ENCODE measurements around the gene PLEKHG4B.
A peak's percentile ranks its signal among the peaks of the same experiment; 100 is the strongest.
"Not testable (repeated sequence)": the region's sequence is repeated elsewhere in the genome, so short reads cannot be mapped to it uniquely, and the experiment has no call there.

Gene PLEKHG4B

GRCh38 chr5:51500-51823 is 40.5 kb upstream of the PLEKHG4B start:
- TF ChIP-seq CTCF (IDR thresholded peaks at IDR 0.05; ENCODE audit: control insufficient read depth, extremely low read depth, insufficient read depth), result no peak
- no peak overlapping the region for H3K4me3 ChIP-seq (ENCODE audit: low read depth, low read length)
- DNase-seq (ENCODE audit: low read depth), result no peak

GRCh38 chr5:53381-54174 is 38.4 kb upstream of the PLEKHG4B start:
- DNase-seq (ENCODE audit: low read depth), result no peak
- peak overlapping the region; percentile 38 for H3K4me3 ChIP-seq (ENCODE audit: low read depth, low read length)
- peak; percentile 29 for TF ChIP-seq CTCF (IDR thresholded peaks at IDR 0.05; ENCODE audit: control insufficient read depth, extremely low read depth, insufficient read depth)

GRCh38 chr5:54175-54730 is 37.7 kb upstream of the PLEKHG4B start:
- peak overlapping the region; percentile 38; the same call in 1 of the 2 replicates for H3K4me3 ChIP-seq (ENCODE audit: low read depth, low read length)
- no peak for DNase-seq (ENCODE audit: low read depth)
- TF ChIP-seq CTCF (IDR thresholded peaks at IDR 0.05; ENCODE audit: control insufficient read depth, extremely low read depth, insufficient read depth), result no peak

GRCh38 chr5:54876-55569 is 36.9 kb upstream of the PLEKHG4B start:
- no peak for DNase-seq (ENCODE audit: low read depth)
- no peak for TF ChIP-seq CTCF (IDR thresholded peaks at IDR 0.05; ENCODE audit: control insufficient read depth, extremely low read depth, insufficient read depth)
- no peak overlapping the region for H3K4me3 ChIP-seq (ENCODE audit: low read depth, low read length)

GRCh38 chr5:56561-57290 is 35.2 kb upstream of the PLEKHG4B start:
- H3K4me3 ChIP-seq (ENCODE audit: low read depth, low read length), result no peak overlapping the region
- no peak for TF ChIP-seq CTCF (IDR thresholded peaks at IDR 0.05; ENCODE audit: control insufficient read depth, extremely low read depth, insufficient read depth)
- DNase-seq (ENCODE audit: low read depth), result peak; percentile 56

GRCh38 chr5:60250-60649 is 31.7 kb upstream of the PLEKHG4B start:
- not testable (repeated sequence) for DNase-seq (ENCODE audit: low read depth); H3K4me3 ChIP-seq (ENCODE audit: low read depth, low read length)

GRCh38 chr5:70440-70839 is 21.5 kb upstream of the PLEKHG4B start:
- no peak overlapping the region for H3K4me3 ChIP-seq (ENCODE audit: low read depth, low read length)
- no peak for TF ChIP-seq CTCF (IDR thresholded peaks at IDR 0.05; ENCODE audit: control insufficient read depth, extremely low read depth, insufficient read depth)
- DNase-seq (ENCODE audit: low read depth), result no peak

- not testable (repeated sequence) for H3K4me3 ChIP-seq (ENCODE audit: low read depth, low read length); DNase-seq (ENCODE audit: low read depth)
Observed at GRCh38 chr5:72316-73180, 19.4 kb upstream of the PLEKHG4B start.

GRCh38 chr5:73181-73447 is 18.9 kb upstream of the PLEKHG4B start:
- H3K4me3 ChIP-seq (ENCODE audit: low read depth, low read length); DNase-seq (ENCODE audit: low read depth): not testable (repeated sequence)
